HPDE6-E6E7 (cell line): ENCODE data around the gene TEPSIN.

ENCODE experiments used
- DNase-seq: peaks from one replicate; pipeline ENCODE4 v3.0.0; 2011; ENCODE audit warnings: missing footprints; ENCODE audit errors: extremely low spot score

The TEPSIN gene

DNA sequence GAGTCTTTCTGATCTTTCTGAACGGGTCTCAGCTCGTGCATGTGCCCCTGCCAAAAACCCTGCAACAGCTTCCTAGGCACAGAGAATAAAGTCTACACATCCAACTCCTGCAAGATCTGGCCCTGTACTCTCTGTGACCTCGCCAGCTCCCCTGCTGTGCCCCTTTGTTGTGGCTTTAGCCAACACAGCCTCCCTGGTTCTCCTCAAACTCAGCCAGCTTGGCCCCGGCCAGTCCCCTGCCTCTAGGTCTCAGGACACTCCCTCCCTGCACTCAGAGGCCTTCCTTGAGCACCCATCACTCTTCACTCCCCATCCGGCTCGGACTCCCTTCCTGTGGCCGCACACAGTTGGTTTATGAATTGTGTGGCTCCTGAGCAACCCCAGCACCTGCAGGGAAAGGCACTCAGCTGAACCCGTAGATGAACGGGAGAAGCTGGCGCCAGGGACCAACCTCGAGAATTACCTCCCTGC lies 17.4 kb downstream of the TEPSIN start:
- no peak for DNase-seq

DNA sequence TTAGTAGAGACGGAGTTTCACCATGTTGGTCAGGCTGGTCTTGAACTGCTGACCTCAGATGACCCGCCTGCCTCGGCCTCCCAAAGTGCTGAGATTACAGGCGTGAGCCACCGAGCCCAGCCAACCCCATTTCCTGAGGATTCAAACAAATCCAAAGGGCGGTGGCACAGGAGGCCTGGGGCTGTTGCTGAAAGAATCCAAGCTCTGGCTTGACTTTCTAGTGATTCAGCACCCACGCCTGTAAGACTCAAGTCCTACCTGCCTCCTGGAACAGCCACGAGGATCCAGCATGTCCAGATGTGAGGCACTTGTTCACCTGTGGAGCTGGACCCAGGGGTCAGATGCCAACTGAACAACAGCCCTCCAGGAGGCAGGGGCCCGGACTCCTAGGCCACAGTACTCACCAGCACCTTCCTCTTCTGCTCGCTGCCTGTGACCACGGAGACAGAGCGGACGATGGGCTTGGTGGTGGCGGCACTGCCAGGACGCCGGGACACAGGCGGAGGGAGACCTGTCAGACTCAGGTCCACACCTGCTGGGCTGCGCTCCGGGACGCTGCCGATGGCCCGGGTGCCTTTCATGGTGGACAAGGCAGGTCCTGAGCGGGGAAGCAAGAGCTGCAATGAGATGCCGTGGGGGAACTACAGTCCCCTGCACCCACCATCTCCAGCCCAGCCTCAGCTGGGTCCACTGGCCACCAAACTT lies 19.2 kb downstream of the TEPSIN start:
- DNase-seq: no peak

- DNase-seq: no peak
Observed at GRCh38 chr17:81218991-81219390, 19.9 kb downstream of the TEPSIN start.

DNA sequence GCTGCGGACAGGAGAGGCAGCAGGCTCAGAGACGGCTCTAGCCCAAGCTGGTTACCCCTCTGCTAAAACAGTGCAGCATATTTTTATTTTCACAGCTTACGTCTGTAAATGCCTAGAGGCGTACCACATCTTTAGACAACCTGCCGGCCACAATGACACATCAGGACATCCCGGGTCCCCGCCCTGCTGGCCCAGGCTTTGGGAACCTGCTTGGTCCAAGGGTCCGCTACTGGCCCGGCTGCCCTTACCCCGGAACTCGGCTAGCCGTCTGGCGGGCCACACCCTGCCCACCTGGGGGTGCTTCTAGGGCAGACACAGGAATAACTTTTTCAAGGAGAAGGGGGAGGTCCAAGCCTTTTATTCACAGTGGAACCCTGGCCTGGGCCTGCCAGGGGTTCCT lies 20.4 kb downstream of the TEPSIN start:
- DNase-seq: no peak

- DNase-seq: no peak
Observed at GRCh38 chr17:81217491-81217890, 21.4 kb downstream of the TEPSIN start.

DNA sequence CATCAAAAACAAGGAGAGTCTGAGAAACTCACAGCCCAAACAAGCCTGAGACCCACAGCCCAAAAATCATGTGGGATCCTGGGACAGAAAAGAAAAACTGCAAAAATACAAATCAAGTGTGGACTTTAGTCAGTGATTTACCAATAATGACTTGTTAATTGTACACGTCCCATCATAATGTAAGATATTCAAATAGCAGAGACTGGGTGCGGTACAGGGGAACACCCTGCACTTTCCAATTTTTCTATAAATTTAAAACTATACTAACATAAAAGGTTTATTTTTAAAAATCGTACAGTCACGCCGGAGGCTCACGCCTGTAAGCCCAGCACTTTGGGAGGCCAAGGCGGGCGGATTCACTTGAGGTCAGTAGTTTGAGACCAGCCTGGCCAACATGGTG lies 24.9 kb downstream of the TEPSIN start:
- DNase-seq: no peak

DNA sequence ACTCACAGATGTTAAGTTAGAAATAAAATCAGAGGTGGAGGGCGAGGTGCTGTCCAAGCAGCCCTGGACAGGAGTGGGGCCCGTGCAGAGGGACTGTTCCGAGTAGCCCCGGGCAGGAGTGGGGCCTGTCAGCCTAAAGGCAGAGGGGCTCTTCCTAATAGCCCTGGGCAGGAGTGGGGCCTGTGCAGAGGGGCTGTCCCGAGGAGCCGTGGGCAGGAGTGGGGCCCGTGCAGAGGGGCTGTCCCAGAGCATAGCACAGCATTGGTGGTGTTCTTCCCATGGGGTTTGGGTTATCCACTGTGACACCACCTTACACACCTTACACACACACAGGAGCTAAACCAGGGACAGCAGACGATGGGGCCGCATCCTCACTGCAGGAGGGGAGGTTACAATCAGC lies 26.5 kb downstream of the TEPSIN start:
- no peak for DNase-seq

DNA sequence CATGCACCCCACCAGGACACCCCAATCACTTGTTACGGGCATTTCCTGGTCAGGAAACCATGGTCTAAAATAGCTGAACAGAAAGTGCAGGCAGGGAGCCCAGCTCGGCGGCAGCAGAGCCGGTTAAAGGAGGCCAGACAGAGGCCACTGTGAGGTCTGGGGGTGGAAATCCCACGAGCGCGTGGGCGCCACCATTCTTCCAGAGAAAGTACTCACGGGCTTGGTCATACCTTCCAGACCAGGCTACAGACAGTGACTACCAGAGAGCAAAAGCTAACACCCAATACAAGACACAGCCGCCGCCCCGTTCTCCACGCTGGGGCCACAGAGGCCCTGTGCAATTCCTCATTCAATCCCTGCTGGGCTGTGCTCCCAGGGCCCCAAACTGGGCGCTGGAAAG lies 28.0 kb downstream of the TEPSIN start:
- no peak for DNase-seq

GRCh38 chr17:81210466-81210865 lies 28.4 kb downstream of the TEPSIN start:
- no peak for DNase-seq

DNA sequence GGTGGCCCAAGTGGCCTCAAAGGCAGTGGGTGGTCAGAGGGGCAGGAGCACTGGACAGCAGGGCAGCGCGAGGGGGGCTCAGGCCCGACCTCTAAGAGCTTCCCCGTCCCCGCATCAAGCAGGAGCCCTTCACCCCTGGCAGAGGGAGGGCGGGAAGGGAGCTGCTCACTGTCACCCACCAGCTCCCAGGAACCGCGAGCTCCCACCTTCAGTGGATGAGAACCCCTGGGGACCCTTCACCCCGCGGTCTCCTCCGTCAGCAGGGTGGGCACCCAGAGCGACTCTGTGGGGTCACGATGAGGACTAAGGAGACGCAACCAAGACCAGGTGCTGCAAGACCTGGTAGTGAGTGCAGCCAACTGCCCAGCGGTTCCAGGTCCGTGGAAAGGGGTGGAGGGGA lies 29.7 kb downstream of the TEPSIN start:
- no peak for DNase-seq

- no peak for DNase-seq
Observed at GRCh38 chr17:81208651-81209050, 30.2 kb downstream of the TEPSIN start.

DNA sequence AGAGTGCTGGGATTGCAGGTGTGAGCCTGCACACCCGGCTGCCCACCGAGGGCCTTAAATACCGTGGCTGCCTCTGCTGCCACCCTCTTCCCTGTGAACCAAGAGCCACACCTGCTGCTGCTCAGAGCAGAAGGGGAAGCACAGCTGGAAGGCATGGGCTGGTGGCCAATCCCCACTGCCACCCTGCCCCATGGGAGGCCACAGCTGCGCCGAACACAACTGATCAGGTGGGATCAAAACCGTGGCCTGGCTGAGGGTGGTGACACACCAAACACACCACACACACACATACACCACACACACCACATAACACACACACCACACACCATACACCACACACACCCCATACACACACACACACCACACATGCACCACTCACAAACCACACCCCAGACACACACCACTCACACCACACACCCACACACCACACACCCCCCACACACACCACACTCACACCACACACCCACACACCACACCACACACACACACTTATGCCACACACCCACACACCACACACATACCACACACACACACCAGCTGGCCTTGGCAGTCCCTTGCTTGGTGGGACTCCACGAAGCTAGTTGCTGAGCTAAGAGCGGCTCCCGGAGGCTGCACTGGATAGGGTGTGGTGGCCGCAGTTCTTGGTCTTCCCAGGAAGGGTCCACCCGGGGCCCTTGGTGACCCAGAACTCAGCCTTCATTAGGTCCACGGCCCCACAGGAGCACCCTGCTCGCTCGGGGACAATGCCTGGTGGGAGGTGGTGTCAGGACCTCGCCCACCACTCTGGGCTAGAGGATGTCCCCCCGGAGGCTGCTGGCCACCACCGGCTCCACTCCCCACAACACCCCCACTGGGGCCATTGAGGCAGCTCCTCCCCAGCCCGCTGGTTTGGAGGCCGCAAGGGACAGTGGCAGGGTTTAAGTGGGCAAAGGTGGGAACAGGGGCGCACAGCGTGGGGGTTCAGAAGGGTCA lies 31.0 kb downstream of the TEPSIN start:
- DNase-seq: no peak

- DNase-seq: no peak
Observed at GRCh38 chr17:81206657-81207056, 32.2 kb downstream of the TEPSIN start.

GRCh38 chr17:81206166-81206565 lies 32.7 kb downstream of the TEPSIN start:
- DNase-seq: no peak

GRCh38 chr17:81204578-81204977 lies 34.3 kb downstream of the TEPSIN start:
- DNase-seq: no peak

DNA sequence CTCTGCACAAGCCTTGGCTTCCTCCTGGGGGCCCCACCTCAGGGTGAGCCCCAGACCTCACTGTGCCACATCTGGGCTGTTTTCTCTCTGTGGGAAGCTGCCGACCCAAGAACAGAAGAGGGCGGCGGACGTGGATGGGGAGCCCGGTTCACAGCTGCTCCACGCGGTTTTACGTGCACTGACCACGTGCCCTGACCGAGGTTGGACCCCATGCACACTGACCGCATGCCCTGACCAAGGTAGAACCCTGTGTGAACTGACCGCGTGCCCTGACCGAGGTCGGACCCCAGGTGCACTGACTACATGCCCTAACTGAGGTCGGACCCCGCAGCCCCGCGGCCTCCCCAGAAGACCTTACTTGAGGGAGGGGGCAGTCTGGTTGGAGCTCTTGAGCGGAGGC lies 35.7 kb downstream of the TEPSIN start:
- DNase-seq: no peak

DNA sequence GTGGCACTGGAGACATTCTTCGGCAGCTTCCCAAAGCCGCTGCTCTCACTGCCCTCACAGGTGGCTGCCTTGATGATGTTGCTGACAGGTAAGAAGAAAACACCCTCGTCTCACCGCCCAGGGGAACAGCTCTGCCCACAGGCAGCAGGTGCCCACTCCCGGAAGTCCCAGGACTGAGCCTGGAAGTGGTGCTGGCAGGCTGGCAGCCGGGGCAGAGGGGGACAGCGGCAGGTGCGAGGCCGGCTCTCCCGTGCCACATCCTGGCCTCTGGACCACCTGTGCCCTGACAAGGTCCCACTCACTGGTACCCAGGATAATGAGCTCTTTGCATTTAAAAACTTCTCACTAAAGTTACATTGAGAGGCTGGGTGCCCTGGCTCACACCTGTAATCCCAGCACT lies 36.5 kb downstream of the TEPSIN start:
- no peak for DNase-seq

DNA sequence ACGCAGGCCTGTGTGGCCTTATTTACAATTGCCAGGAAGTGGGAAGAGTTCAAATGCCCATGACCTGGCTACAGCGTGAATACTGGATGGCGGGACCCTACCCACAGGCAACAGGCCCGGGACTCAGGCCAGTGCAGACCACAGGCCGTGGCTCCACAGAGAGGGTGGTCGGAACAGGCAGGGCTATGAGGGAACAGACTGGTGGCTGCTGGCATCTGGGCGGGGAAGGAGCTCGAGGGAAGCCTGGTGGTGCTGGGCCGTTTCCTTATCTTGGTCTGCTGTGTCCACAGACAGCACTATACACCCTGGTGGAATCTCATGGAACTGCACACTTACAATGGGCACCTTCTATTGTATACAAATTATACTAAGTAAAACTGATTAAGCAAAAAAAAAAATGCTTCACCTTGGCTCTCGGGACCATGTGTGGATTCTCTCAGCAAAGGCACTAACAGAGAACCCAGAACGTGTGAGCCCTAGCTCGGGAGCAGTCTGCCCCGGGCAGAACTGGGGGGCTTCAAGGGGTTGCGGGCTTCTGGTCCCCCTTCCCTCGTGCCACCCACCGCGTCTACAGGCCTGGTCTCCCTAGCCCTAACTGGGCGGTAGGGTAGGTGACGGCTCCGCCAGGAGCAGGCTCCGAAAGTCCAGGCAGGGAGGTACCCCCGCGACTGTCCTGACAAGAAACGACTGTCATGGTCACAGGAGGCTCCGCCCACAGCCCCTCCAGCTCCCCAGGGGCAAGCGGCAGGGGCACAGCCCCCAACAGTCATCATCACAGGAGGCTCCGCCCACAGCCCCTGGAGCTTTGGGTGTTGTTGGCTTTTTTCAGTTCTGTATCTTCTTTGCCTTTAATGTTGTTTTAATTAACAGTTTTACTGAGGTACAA lies 37.9 kb downstream of the TEPSIN start:
- DNase-seq: peak; percentile 71

DNA sequence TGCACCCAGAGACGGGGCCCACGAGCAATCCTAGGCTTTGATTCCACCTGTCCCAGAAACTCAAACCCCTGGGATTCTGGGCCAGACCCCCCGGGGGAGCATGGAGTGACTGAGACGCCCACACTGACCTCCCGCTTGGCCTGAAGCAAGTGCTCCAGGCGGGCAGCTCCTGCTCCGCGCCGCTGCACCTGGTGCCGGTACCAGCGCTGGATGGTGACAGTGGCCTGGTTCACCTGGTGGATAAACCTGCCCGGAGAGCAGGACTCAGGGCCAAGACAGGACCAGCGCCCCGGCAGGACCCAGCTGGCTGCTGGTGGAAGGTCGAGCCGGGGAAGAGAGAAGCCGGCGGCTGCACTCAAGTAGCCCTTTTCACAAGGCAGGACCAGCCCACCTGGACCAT lies 38.7 kb downstream of the TEPSIN start:
- DNase-seq: no peak

GRCh38 chr17:81199482-81199830 lies 39.4 kb downstream of the TEPSIN start:
- no peak for DNase-seq

DNA sequence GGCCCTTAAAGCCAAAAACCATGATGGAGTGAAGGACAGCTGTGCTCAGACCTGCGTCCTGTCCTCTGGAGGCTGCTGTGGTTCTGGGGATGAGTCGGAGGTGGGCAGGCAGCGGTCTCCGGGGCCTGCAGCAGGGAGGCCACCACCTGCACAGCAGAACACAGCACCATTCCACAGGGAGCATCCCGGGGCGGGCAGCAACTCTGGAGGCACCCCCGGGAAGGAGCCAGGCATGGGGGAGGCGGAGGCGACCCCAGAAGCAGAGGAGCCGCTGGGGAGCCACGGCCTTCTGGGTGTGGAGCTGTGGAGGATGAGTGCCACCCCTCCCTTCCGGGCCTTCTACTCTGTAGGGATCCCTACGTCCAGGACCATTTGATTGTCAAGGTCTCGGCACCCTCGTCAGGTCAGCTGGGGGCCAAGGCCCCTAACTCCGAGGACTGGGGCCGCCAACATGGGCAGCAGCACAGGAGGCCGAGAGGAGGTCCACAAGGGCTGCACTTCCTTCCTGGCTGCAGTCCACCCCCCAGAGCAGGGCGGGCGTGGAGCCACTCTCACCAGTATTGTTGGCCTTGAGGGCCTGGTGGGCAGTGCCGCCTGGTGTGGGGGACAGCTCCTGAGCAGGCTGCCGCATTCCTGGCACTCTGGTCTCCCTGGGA lies 39.9 kb downstream of the TEPSIN start:
- DNase-seq: no peak
